ENCODE measurements around the gene CRYBB2. TPM values are rescaled to one million over a fixed set of nuclear protein-coding genes. Genes with fewer than 3 reads are reported as not detected.

Gene CRYBB2, protein sequence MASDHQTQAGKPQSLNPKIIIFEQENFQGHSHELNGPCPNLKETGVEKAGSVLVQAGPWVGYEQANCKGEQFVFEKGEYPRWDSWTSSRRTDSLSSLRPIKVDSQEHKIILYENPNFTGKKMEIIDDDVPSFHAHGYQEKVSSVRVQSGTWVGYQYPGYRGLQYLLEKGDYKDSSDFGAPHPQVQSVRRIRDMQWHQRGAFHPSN
- 0.92 and 1.3 TPM in 2 replicates for polyA plus RNA-seq (2011; rRNA removed)
- 0.36 and 0.47 TPM in 2 replicates for polyA minus RNA-seq (2011; rRNA and poly(A)+ RNA removed)

DNA sequence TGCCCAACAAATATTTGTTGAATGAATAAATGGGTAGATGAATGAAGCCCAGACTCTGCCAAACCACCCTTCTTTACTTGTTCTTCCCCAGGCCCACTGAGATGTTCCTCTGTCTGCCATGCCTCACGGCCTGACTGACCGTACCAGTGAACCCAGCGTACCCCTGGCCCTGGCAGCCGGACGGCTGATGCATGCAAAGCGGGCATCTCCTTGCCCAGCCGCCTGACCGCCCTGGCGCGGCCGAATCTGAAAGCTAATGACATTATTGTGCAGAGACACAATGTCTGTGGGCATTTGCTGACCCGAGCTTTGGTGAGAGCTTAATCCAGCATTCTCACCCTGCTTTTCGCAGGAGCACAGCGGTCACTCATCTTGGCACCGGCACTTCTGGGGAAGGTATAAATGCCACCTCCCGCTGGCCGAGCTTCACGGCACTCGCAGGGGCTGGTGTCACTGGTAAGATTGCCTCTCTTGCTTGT lies at the start of gene CRYBB2:
Gene CRYBB2, plus strand, starts transcription at position 429 of the 479 bp plus-strand sequence. CDS start 1,791 bp downstream, outside the sequence.
- no peak for TF ChIP-seq CTCF (IDR thresholded peaks at IDR 0.05; ENCODE audit: insufficient read depth, low read depth, low read length)
- Histone ChIP-seq H3K36me3 (ENCODE audit: control insufficient read depth, insufficient read depth, low read length) (no peaks in the 10 kb centered on the region), H3K4me3 (ENCODE audit: low read depth, low read length) (no peak within 1 kb of the TSS), H3K27me3 (ENCODE audit: control insufficient read depth, insufficient read depth, low read length) (no peaks in the 10 kb centered on the region)
- ChIA-PET POLR2A (no interaction called here), CTCF (interaction anchor here (2.2 kb wide), 1 partner anchor 17 kb away, joined by 8 read pairs; no protein-coding TSS in a partner anchor)
- DNase-seq (ENCODE audit: low read depth), result no peak

DNA sequence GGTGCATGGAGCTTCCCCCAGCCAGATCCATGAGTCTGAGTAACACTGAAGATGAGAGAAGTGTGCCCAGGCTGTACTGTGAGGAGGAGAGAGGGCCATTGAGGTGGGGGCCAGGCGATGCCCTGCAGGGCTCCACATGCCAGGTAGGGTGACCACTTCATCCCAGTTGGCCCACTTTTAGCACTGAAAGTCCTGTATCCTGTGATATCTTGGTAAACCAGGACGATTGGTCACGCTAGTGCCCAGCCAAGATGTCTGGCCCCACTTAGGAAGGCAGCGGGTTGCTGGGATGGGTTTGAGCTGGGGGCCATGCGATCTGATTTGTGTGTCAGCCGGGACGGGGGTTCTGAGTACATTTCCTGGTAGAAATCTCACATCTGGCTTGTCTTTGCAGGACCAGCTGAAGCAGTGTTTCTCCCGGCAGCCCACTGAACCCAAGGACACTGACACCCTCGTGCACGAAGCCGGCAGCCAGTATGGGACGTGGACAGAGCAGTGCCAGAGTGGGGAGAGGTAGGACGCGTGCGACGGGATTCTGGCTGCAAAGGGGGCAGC lies 48.9 kb upstream of the CRYBB2 start:
- CTCF ChIA-PET, result no interaction called here
- POLR2A ChIA-PET, result no interaction called here
- Histone ChIP-seq H3K36me3 (ENCODE audit: control insufficient read depth, insufficient read depth, low read length) (no peaks in the 10 kb centered on the region), H3K4me3 (ENCODE audit: low read depth, low read length) (no peak overlapping the region), H3K27me3 (ENCODE audit: control insufficient read depth, insufficient read depth, low read length) (no peaks in the 10 kb centered on the region)
- DNase-seq (ENCODE audit: low read depth), result no peak
- TF ChIP-seq CTCF (IDR thresholded peaks at IDR 0.05; ENCODE audit: insufficient read depth, low read depth, low read length), result no peak

- no peak for DNase-seq (ENCODE audit: low read depth)
- CTCF ChIA-PET, result interaction anchor here (0.7 kb wide), 1 partner anchor 31 kb away, joined by 3 read pairs; no protein-coding TSS in a partner anchor
- Histone ChIP-seq H3K27me3 (ENCODE audit: control insufficient read depth, insufficient read depth, low read length) (no peaks in the 10 kb centered on the region), H3K4me3 (ENCODE audit: low read depth, low read length) (no peak overlapping the region), H3K36me3 (ENCODE audit: control insufficient read depth, insufficient read depth, low read length) (no peaks in the 10 kb centered on the region)
- TF ChIP-seq CTCF (IDR thresholded peaks at IDR 0.05; ENCODE audit: insufficient read depth, low read depth, low read length), result no peak
- POLR2A ChIA-PET, result no interaction called here
These were observed 47.3 kb upstream of the CRYBB2 start for GRCh38 chr22:25172153-25172552.

DNA sequence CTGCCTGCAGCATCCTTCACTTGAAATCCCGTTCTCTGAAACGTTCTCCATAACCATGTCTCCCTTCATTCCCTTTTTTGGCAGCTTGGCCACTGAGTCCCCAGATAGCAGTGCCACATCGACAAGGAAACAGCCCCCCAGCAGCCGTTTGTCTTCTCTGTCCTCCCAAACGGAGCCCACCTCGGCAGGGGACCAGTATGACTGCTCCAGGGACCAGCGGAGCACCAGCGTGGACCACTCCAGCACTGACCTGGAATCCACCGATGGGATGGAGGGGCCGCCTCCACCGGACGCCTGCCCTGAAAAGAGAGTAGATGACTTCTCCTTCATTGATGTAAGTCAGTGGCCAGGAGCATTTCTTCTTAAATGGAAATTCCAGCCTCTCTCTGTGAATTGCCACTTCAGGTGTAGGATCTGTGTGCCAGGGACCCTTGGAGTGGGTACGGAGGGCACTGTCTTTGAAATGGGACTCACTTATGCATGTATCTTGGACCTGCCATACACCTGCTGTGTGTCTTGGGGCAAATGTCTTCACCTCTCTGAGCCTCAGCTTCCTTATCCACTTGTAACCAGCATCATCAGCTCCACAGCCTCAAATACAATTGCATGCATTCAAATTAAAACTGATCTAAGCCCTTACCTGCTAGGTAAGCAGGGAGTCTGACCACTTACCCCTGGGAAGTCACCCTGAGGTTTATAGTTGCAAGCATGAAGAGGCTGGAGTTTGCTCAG lies 45.1 kb upstream of the CRYBB2 start:
- Histone ChIP-seq H3K4me3 (ENCODE audit: low read depth, low read length) (no peak overlapping the region), H3K27me3 (ENCODE audit: control insufficient read depth, insufficient read depth, low read length) (no peaks in the 10 kb centered on the region), H3K36me3 (ENCODE audit: control insufficient read depth, insufficient read depth, low read length) (no peaks in the 10 kb centered on the region)
- DNase-seq (ENCODE audit: low read depth), result no peak
- POLR2A ChIA-PET, result no interaction called here
- CTCF ChIA-PET, result interaction anchor here (0.6 to 0.7 kb wide), 2 partner anchors 17 to 1117 kb away, joined by 3 to 4 read pairs; no protein-coding TSS in a partner anchor
- no peak for TF ChIP-seq CTCF (IDR thresholded peaks at IDR 0.05; ENCODE audit: insufficient read depth, low read depth, low read length)

- POLR2A ChIA-PET, result no interaction called here
- Histone ChIP-seq H3K4me3 (ENCODE audit: low read depth, low read length) (no peak overlapping the region), H3K36me3 (ENCODE audit: control insufficient read depth, insufficient read depth, low read length) (no peaks in the 10 kb centered on the region), H3K27me3 (ENCODE audit: control insufficient read depth, insufficient read depth, low read length) (no peaks in the 10 kb centered on the region)
- no peak for TF ChIP-seq CTCF (IDR thresholded peaks at IDR 0.05; ENCODE audit: insufficient read depth, low read depth, low read length)
- CTCF ChIA-PET, result interaction anchor here (0.7 kb wide), 1 partner anchor 18 kb away, joined by 3 read pairs; no protein-coding TSS in a partner anchor
- DNase-seq (ENCODE audit: low read depth), result no peak
These were observed 44.5 kb upstream of the CRYBB2 start for GRCh38 chr22:25174888-25175411.

Measured in BJ (cell line).